HG03520 (cell line): ENCODE data around the gene CBLB.

ENCODE experiments used
- ATAC-seq: cut with Tn5 transposase; IDR thresholded peaks from one replicate; pipeline ENCODE4 v1.9.1; 2021; ENCODE audit warnings: mild to moderate bottlenecking, moderate library complexity; ENCODE audit not compliant: unreplicated experiment

The CBLB gene

GRCh38 chr3:105791919-105792786 is 76.7 kb downstream of the CBLB start:
- ATAC-seq, result no peak

- no peak for ATAC-seq
Observed at GRCh38 chr3:105791131-105791530, 77.7 kb downstream of the CBLB start.

DNA sequence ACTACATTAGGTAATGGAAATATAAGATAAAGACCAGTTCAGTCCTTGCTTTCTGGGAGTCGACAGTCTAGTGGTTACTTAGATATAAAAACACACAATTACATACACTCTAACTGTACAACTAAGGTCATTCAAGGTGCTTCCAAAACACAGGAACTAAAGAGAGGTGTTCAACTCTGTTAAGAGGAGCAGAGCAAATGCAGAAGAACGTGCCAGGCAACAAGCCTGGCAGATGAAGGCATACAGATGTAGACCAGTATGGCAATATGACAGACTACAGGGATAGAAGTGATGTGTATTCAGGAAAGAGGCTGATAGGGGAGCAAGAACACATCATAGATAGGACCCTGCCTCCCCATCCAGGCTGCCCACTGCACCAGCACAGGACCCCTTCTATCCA is 78.3 kb downstream of the CBLB start:
- ATAC-seq, result no peak

DNA sequence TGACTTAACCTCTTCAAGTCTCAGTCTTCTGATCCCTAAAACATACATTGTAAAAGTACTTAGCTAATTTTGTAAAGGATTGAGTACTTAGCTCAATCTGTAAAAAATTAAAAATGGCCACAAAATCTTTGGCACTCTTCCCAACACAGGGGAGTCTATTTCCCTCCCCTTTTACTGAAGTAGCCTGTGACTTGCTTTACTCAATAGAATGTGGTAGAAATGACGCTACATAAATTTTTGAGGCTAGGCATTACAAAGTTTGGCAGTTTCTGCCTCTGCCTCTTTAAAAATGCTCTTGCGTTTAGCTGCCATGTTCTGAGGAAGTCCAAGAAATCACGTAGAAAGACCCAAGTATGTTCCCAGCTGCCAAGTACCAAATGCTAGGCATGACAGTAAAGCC is 80.2 kb downstream of the CBLB start:
- ATAC-seq, result no peak

GRCh38 chr3:105787453-105787852 is 81.4 kb downstream of the CBLB start:
- no peak for ATAC-seq

DNA sequence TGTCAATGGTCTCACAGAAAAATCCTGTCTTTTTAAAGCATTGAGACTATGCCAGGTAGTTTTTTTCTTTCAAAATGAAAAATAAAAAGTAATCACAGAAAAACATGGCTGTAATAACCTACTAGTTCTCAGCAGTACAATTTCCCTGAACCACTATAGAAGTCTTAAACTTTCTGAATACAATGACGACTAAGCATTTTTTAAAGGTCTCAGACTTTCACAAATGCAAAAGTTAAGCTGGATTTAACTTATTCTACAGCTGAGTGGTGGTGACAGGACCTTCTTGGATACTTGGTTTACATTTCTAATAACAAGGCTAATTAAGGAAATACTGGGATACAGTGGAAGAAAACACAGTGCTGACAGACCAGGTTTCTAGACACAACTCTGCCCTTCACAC is 81.8 kb downstream of the CBLB start:
- no peak for ATAC-seq

GRCh38 chr3:105786241-105786640 is 82.6 kb downstream of the CBLB start:
- no peak for ATAC-seq

DNA sequence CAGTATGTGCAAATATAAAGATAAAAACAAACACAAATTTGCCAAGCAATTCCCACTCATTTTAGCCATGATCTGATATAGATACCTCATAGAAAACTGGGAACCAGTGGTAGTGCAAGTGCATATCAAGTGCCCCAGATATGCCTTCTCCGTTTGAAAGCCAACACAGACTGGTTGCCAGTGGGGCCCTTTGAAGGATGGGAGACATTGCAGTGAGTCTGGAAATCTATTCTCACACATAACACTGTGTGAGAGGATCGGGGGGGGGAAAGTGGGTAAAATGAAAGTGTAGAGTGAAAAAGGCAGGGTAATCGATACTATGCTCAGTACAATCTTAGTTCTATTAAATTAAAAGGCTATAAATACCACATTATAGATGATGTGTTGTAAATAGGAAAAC is 83.0 kb downstream of the CBLB start:
- ATAC-seq, result no peak

DNA sequence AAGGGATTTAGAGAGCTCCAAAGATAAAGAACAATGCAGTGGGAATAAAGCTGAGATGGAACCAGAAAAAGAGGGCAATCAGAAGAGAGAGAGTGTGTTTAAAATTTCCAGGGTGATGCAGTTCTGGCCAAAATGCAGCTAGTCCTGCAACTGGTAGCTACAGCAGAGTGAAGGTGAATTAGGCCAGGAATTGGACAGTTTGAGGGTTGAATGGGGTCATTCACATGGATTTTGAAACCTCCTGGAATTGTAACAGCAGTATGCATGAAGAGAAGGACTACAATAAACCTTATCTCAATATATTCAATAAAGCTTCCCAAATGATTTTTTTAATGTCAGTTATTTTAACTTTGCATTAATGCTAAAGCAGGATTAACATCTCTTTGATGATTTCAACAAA is 85.2 kb downstream of the CBLB start:
- no peak for ATAC-seq

GRCh38 chr3:105781871-105782270 is 86.9 kb downstream of the CBLB start:
- ATAC-seq, result no peak

DNA sequence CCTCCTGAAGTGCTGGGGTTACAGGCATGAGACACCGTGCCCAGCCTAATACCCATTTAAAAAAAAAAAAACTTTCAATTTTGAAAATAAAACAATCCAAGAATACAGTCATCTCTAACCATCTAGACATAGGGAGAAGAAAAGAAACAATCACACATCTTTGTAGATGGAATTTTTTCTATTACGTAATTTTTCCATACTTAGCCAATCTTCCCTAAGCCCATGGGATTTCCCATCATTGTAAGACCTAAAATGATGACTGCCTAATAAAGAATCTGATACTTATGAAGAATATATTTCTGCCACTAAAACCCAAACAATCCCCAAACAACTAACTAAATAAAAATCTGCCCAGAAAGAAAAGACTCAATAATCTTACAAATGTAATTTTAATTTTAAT is 88.7 kb downstream of the CBLB start:
- ATAC-seq, result no peak

GRCh38 chr3:105775368-105775767 is 93.4 kb downstream of the CBLB start:
- ATAC-seq, result no peak

DNA sequence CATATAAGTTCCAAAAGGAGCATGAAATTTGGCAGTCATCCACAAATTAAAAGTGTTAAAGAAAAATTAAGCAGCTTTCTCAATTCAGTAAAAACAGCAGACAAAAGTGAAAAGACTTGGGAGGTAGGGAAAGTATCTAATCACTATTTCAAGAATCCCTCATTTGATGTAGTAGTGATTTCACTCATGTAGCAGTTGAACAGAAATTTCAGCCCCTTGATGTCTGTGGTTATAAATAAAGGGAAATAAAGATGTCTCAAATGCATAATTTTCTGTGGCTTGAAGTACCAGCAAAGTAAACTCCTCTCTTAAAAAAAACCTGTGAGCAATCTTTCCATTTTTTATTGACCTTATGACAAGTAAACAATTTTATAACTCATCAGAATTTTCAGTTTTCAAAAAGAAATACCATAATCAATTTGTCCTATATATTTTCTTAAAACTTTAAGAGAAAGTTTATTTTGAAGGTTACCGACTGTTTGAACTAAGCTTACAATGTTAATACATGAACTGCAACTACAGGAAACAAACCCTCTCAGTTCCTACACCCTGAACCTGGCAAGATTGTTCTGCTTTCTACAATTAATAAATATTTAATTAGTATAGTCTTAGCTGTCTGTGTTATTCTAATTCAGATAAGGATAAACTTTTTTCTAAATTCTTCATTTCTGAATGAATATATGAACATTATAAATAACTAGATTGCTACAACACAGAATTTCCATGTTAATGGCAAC is 94.2 kb downstream of the CBLB start:
- no peak for ATAC-seq

DNA sequence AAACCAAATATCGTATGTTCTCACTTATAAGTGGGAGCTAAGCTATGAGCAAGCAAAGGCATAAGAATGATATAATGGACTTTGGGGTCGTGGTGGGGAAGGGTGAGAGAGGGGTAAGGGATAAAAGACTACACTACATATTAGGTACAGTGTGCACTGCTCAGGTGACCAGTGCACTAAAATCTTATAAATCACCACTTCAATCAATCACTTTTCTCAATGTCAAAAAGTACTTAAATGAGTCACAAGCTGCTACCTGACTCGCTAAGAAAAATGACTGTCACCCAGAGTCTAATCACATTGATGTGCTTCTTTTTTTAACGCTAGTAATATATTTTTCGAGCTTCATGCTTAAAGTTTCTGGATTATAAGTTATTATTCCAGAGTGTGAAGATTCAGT is 95.5 kb downstream of the CBLB start:
- ATAC-seq, result no peak

GRCh38 chr3:105772635-105773034 is 96.2 kb downstream of the CBLB start:
- no peak for ATAC-seq

DNA sequence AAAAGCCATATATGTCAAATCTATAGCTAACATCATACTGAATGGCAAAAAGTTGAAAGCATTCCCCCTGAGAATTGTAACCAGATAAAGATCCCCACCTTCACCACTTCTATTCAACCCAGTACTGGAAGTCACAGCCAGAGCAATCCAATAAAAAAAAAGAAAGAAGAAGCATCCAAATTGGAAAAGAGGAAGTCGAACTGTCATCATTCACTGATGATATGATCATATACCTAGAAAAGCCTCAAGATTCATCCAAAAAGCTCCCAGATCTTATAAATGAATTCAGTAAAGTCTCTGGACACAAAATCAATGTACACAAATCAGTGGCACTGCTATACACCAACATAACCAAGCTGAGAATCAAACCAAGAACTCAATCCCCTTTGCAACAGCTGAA is 97.4 kb downstream of the CBLB start:
- no peak for ATAC-seq

DNA sequence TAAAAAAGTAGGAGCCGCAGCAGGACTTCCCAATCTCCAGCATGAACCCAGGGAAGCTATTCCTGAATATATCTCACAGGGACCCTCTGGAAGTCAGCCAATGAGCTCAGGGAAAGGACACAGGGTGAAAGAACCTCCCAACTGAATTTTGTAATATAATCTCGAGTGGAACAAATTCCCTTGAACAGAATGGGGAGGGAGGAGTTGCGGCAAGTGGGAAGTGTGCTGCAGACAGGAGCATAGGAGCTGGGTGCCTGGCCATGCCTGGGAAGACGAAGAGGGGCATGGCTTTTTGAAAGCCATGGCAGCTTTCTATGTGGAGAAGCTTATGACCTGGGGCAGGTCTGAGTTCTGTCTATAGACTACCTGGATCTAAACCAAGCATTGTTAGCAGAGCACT is 98.4 kb downstream of the CBLB start:
- no peak for ATAC-seq

- ATAC-seq, result no peak
Observed at GRCh38 chr3:105767776-105768175, 101.0 kb downstream of the CBLB start.

GRCh38 chr3:105767216-105767615 is 101.6 kb downstream of the CBLB start:
- no peak for ATAC-seq

- no peak for ATAC-seq
Observed at GRCh38 chr3:105765308-105765639, 103.5 kb downstream of the CBLB start.

GRCh38 chr3:105764378-105765307 is 104.2 kb downstream of the CBLB start:
- no peak for ATAC-seq
